C4-2B (cell line): ENCODE data around the gene RBM4.

Experiments used
- ZFX ChIP-seq: fragments of 450-650 bp; IDR thresholded peaks from 2 replicates; pipeline ENCODE4 v1.6.1; 2017
- TF ChIP-seq, protein P1 (sequence below): fragments of 450-650 bp; conservative IDR thresholded peaks from 2 replicates; pipeline ENCODE4 v1.5.1; 2017; ENCODE audit warnings: mild to moderate bottlenecking

- TF ChIP-seq, protein P1, sequence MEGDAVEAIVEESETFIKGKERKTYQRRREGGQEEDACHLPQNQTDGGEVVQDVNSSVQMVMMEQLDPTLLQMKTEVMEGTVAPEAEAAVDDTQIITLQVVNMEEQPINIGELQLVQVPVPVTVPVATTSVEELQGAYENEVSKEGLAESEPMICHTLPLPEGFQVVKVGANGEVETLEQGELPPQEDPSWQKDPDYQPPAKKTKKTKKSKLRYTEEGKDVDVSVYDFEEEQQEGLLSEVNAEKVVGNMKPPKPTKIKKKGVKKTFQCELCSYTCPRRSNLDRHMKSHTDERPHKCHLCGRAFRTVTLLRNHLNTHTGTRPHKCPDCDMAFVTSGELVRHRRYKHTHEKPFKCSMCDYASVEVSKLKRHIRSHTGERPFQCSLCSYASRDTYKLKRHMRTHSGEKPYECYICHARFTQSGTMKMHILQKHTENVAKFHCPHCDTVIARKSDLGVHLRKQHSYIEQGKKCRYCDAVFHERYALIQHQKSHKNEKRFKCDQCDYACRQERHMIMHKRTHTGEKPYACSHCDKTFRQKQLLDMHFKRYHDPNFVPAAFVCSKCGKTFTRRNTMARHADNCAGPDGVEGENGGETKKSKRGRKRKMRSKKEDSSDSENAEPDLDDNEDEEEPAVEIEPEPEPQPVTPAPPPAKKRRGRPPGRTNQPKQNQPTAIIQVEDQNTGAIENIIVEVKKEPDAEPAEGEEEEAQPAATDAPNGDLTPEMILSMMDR, result no peak
- no peak for TF ChIP-seq ZFX
These were observed 50.3 kb downstream of the RBM4 start for GRCh38 chr11:66688561-66689534.
